GM18907 (cell line): Measurements from ENCODE around the gene OTOG.

ENCODE experiments used
- ATAC-seq: cut with Tn5 transposase; IDR thresholded peaks from one replicate; pipeline ENCODE4 v1.9.1; 2021; ENCODE audit warnings: mild to moderate bottlenecking, moderate library complexity; ENCODE audit not compliant: unreplicated experiment

Gene OTOG

GRCh38 chr11:17547051-17547577, at the start of gene OTOG:
TSS of gene OTOG (plus strand) at chr11:17547259. CDS start at chr11:17547373, 114 bp downstream.
- ATAC-seq, result no peak

- no peak for ATAC-seq
Measured at GRCh38 chr11:17498058-17498457, 49.0 kb upstream of the OTOG start.

- ATAC-seq, result no peak
Measured at GRCh38 chr11:17498475-17498874, 48.6 kb upstream of the OTOG start.

GRCh38 chr11:17500673-17501072, 46.4 kb upstream of the OTOG start:
- no peak for ATAC-seq

DNA sequence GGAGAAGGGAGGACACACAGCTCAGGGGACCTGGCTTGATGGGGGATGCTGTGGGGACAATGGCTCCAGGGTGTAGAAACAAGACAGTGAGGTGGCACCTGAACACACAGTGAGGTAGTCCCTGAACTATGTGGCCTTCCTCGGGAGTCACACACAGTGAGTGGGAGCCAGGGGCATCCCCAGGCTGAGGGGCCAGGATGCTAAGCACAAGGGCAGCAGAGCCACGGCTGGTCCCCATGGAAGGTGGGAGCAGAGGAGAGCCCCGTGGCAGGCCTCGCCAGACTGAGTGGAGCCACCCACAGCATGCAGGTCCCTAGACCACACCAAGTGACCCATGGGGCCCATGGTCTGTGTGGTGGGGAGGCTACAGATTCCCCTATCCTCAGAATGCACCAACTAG, 44.4 kb upstream of the OTOG start:
- no peak for ATAC-seq

DNA sequence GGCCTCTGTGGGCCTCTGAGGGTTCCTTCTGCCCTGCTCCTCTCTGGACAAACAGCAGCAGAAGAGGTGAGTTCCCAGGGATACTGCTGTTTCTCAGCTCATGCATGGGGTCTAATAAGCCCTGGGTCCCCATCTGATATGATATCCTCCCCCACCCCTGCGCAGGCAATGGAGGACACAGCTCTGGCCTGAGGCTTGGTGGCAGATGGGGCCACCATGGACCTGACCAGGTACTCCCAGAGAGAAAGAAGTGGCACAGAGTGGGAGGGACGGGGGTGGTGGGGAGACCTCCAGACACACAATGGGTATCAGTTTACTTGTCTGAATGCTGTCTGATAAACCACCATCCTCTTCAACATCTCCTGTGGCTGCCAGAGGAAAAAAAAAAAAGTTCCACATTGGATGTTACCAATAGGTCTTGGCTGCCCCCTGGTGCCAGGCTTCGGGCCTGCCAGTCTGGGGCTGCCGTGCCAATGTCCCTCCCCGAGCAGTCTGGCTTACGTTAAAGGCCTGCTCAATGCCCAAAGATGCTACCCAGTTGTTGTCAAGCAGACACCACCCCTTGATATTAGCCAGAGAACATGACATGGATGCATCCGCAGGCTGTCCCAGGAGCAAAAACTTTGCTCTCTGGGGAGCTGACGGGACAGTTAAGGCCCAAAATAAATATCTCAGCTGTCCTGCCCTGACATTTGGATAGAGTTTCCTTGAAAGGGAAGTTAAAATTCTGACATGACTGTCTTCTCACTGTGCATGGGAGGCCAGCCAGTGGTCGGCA, 42.5 kb upstream of the OTOG start:
- peak; percentile 63 for ATAC-seq

- ATAC-seq, result no peak
Measured at GRCh38 chr11:17505146-17505545, 41.9 kb upstream of the OTOG start.

- ATAC-seq, result no peak
Measured at GRCh38 chr11:17506314-17506713, 40.7 kb upstream of the OTOG start.

DNA sequence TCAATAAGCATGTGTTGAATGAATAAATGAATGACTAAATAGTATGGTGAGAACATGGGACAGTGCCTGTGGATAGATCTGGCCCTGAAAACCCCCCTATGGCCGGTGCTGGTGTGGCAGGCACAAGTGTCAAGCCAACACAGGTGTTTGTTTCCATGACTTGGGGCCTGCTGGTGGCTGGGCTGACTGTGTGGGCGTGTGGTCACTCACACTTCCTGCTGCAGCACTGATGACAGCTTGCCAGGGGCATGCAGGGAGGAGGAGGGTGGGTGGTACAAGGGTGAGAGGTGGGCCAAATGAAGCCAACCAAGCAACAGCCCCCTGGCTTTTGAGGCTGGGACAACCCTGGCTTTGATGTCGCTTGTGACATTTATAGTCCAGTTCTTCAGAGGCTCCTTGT, 40.1 kb upstream of the OTOG start:
- no peak for ATAC-seq

- no peak for ATAC-seq
Measured at GRCh38 chr11:17507773-17508172, 39.3 kb upstream of the OTOG start.

DNA sequence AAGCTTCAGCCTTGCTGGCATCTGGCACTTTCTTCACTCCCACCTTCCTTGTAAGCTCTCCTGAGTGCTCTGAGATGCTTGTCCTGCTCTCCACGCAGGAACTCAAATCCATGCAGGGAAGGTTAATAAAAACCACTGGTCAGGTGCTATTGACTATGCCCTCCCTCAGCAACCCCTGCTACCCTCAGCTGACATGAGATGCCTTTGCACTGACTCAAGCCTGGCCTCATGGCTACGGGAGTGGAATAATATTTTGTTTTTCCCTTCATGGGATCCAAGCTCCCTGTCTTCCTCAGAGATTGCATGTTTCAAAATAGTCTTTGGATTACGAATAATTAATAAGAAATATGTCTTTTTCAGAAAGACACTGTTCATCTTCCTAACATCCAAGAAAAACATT, 38.8 kb upstream of the OTOG start:
- no peak for ATAC-seq

DNA sequence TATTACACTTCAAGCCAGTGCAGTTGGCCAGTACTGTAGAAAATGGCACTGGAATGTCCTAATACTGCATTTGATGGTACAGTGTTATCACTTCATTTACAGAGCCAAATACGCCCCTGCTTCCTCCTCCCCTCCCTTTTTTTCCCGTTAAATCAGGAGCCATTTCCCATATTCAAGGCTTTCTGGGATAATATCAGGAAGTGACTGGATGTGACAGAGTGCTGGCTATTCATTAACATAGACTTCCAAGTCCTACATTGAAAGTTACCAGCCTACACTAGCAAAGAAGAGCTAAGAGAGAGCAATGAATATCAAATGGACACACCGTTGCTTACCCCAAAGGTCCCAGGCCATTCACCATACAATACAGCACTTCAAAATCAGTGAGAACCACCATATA, 38.3 kb upstream of the OTOG start:
- no peak for ATAC-seq

DNA sequence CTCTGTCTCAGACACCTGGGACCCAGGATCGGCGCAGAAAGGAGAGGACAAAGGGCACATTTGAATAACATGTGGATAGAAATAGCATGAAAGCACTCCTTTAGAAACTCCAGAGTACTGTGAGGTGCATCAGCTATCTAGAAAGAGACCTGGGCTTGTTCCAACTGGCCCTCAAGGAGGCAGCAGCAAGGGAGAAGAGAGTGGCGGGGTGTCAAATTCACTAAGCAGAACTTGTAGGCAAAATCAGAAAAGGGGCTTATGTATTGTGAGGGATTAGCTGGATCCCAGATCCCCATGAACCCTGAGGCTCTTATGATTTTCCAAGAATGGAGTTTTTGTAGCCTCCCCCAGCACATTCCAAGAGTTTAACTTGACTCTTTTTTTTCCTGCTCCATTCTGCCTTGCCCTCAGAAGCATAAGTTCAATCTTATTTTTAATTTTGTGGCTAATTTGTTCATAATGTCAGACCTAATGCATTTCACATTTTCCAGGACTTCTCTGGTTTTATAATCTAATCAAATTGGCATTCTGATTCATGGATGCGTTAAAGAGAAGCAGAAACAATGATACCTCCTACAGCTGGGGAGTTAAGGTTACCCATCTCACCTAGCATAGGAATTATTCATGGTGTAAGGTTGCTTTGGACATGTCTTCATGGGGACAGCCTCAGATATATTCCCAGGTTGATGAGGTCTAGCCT, 36.4 kb upstream of the OTOG start:
- ATAC-seq, result no peak

DNA sequence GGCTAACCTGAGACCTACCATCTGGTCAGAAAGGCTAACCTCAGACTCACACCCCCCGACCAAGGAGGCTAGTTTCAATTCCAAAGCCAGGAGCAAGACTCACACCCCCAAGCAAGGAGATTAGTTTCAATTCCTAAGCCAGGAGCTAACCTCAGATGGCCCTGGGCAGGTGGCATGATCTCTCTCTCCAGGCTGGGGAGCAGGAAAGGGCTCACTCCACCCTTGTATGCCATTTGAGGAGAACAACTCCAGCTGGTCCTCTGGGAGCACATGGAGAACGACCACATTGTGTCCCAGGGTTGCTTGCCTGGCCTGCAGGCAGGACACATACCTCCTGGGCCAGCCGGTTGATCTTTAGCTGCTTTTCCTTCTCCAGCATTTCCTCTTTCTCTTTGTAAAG, 35.5 kb upstream of the OTOG start:
- ATAC-seq, result no peak

- no peak for ATAC-seq
Measured at GRCh38 chr11:17512101-17512500, 35.0 kb upstream of the OTOG start.

- no peak for ATAC-seq
Measured at GRCh38 chr11:17513853-17514252, 33.2 kb upstream of the OTOG start.

DNA sequence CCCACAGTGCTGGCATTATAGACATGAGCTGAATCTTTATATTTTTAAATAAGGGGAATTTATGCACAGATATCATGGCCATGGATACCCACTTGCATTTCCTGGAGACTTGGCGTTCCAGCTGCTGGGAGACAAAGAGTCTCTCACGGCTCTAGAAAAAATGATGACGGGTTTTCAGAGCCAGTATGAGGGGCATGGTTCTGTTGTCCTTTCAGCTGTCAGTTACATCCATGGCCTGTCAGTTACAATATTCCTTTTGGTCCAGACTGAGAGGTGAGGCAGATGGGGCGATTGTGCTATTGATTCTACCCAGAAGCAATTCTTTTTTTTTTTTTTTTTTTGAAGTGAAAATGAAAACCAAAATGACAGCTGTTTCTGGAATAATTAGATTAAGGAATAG, 32.6 kb upstream of the OTOG start:
- ATAC-seq, result no peak

DNA sequence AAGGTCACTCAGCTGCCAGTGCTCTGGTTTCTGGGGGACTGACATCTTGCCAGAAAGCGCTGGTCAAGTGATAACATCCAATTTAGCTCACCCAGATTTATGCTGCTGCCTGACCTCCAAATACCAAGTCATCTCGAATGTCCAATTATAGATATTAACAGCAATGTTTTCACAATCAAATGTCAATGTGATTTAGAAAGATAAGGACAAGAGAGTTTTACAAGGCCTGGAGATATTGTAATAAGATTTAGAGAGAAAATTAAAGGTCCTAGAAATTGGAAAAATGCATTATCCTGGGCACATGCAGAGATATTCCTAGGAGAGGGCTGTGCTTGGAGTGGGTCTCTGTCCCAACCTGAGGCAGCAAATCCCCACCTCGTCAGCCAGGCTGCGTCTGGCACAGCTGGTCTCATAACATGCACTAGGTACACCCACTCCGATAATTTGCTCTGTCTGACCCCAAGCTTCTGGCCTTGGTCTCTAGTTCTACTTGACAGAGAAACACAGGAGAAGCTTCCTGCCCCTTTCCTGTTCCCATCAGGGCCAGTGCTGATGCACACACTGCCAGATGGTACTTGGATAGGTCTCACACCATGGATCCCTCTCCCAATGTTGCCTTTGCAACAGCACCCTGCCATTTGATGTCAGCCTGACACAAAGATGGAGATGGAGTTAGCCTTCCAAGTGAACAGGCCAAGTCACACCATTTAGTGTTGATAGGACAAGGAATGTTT, 31.4 kb upstream of the OTOG start:
- ATAC-seq, result no peak

DNA sequence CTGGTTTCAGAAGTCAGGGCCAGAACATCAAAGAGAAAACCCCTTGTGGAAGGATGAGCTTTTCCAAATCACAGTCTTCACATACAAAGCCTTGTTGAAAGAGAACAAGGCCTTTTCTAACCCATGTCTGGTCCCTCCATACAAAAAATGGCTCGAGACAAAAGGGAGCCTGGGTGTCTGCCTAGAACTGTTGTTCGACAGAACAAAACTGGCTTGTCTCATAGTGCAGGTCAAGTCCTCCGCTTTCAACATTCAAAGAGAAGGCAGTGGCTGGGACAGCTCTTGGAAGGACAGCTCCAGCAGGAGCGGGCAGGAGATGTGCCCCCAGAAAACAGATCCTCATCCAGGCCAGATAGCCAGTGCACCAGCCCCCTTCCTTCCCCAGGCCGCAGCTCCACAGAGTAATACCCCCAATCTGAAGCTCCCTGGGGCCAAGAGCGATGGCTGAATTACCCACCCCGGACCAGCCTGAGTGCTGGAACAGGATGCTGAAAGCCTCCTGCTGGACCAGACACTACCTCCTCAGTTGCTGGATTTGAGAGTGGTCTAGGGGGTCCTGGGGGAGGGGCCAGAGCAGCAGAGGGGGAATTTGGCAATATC, 30.4 kb upstream of the OTOG start:
- ATAC-seq, result no peak

- no peak for ATAC-seq
Measured at GRCh38 chr11:17517186-17517585, 29.9 kb upstream of the OTOG start.

- no peak for ATAC-seq
Measured at GRCh38 chr11:17518366-17518765, 28.7 kb upstream of the OTOG start.
